HEK293T (cell line): ENCODE measurements around the gene PANX2.

ENCODE experiments used
- CTCF ChIA-PET: fragments of 350-600 bp; formaldehyde crosslinking; extraction: SDS; loops from one replicate; lab custom pipeline; 2021; ENCODE audit warnings: antibody characterized with exemption, inconsistent platforms; lab: Yijun Ruan, JAX
- POLR2A ChIA-PET: fragments of 350-600 bp; formaldehyde crosslinking; extraction: SDS; loops from one replicate; lab custom pipeline; 2020; ENCODE audit warnings: antibody characterized with exemption, inconsistent platforms; lab: Yijun Ruan, JAX
- DNase-seq: peaks from one replicate; pipeline ENCODE4 v3.0.0; 2012; ENCODE audit warnings: mixed read lengths; ENCODE audit errors: extremely low spot score
- ARNT ChIP-seq: fragments of 450-650 bp; IDR thresholded peaks from 2 replicates; pipeline ENCODE4 v1.6.1; 2017; ENCODE audit warnings: mild to moderate bottlenecking
- BHLHE40 ChIP-seq: fragments of 450-650 bp; IDR thresholded peaks from 2 replicates; pipeline ENCODE4 v1.6.1; 2016; ENCODE audit warnings: mild to moderate bottlenecking, moderate library complexity, borderline replicate concordance
- CTBP1 ChIP-seq: fragments of 450-650 bp; IDR thresholded peaks from 2 replicates; pipeline ENCODE4 v1.6.1; 2016; ENCODE audit warnings: borderline replicate concordance
- ELF4 ChIP-seq: fragments of 450-650 bp; IDR thresholded peaks from 2 replicates; pipeline ENCODE4 v1.6.1; 2017; ENCODE audit warnings: antibody characterized with exemption
- FOXA1 ChIP-seq: fragments of 450-650 bp; IDR thresholded peaks from 2 replicates; pipeline ENCODE4 v1.6.1; 2016; ENCODE audit warnings: mild to moderate bottlenecking
- FOXK2 ChIP-seq: fragments of 450-650 bp; IDR thresholded peaks from 2 replicates; pipeline ENCODE4 v1.6.1; 2016; ENCODE audit warnings: mild to moderate bottlenecking
- FOXM1 ChIP-seq: fragments of 450-650 bp; IDR thresholded peaks from 2 replicates; pipeline ENCODE4 v1.6.1; 2017; ENCODE audit warnings: mild to moderate bottlenecking, borderline replicate concordance
- HDGF ChIP-seq: fragments of 450-650 bp; IDR thresholded peaks from 2 replicates; pipeline ENCODE4 v1.6.1; 2017; ENCODE audit warnings: antibody characterized with exemption, borderline replicate concordance
- L3MBTL2 ChIP-seq: fragments of 450-650 bp; conservative IDR thresholded peaks from 2 replicates; pipeline ENCODE4 v1.6.1; 2016; ENCODE audit warnings: mild to moderate bottlenecking
- LEF1 ChIP-seq: fragments of 450-650 bp; IDR thresholded peaks from 2 replicates; pipeline ENCODE4 v1.6.1; 2017; ENCODE audit warnings: mild to moderate bottlenecking, borderline replicate concordance
- NFRKB ChIP-seq: fragments of 450-650 bp; IDR thresholded peaks from 2 replicates; pipeline ENCODE4 v1.6.1; 2016; ENCODE audit warnings: mild to moderate bottlenecking, moderate library complexity
- PKNOX1 ChIP-seq: fragments of 450-650 bp; IDR thresholded peaks from 2 replicates; pipeline ENCODE4 v1.6.1; 2016
- SP1 ChIP-seq: fragments of 450-650 bp; IDR thresholded peaks from 2 replicates; pipeline ENCODE4 v1.6.1; 2017
- SUZ12 ChIP-seq: fragments of 450-650 bp; IDR thresholded peaks from 2 replicates; pipeline ENCODE4 v1.6.1; 2016; ENCODE audit warnings: mild to moderate bottlenecking
- TARDBP ChIP-seq: fragments of 450-650 bp; IDR thresholded peaks from 2 replicates; pipeline ENCODE4 v1.6.1; 2016
- ZNF384 ChIP-seq: fragments of 450-650 bp; IDR thresholded peaks from 2 replicates; pipeline ENCODE4 v1.6.1; 2016

PANX2 gene

GRCh38 chr22:50186181-50186714 is 15.7 kb downstream of the PANX2 start:
- POLR2A ChIA-PET = interaction anchor here (1.0 kb wide), 1 partner anchor 15 kb away, joined by 3 read pairs; the partner anchor contains the start of gene PANX2
- DNase-seq = no peak
- no peak for TF ChIP-seq HDGF
- TF ChIP-seq FOXA1 = no peak
- no peak for TF ChIP-seq L3MBTL2
- no peak for TF ChIP-seq CTBP1
- TF ChIP-seq SP1 = no peak
- TF ChIP-seq BHLHE40 = no peak
- TF ChIP-seq LEF1 = no peak
- no peak for TF ChIP-seq ZNF384
- no peak for TF ChIP-seq TARDBP
- TF ChIP-seq FOXK2 = no peak
- no peak for TF ChIP-seq SUZ12
- no peak for TF ChIP-seq FOXM1
- no peak for TF ChIP-seq PKNOX1
- no peak for TF ChIP-seq ARNT
- TF ChIP-seq NFRKB = no peak
- no peak for TF ChIP-seq ELF4
- CTCF ChIA-PET = no interaction called here

- ChIA-PET POLR2A (interaction anchor here (0.7 to 1.0 kb wide), 2 partner anchors 15 to 16 kb away, joined by 3 read pairs; partner anchors contain the start of gene PANX2), CTCF (interaction anchor here (0.6 to 0.9 kb wide), 3 partner anchors 37 to 122 kb away, joined by 3 to 9 read pairs (median 4); no protein-coding TSS in a partner anchor)
- DNase-seq = no peak
- TF ChIP-seq SUZ12 (no peak), BHLHE40 (no peak), LEF1 (no peak), SP1 (no peak), TARDBP (no peak), ARNT (no peak)
These were observed 16.4 kb downstream of the PANX2 start for GRCh38 chr22:50186761-50187523.

- TF ChIP-seq ELF4 (no peak), LEF1 (no peak), SP1 (no peak), FOXK2 (no peak), PKNOX1 (no peak), NFRKB (no peak), TARDBP (no peak)
- no peak for DNase-seq
- ChIA-PET POLR2A (no interaction called here), CTCF (interaction anchor here (0.7 kb wide), 1 partner anchor 60 kb away, joined by 4 read pairs; no protein-coding TSS in a partner anchor)
These were observed 17.8 kb downstream of the PANX2 start for GRCh38 chr22:50188356-50188755.

- TF ChIP-seq CTBP1 = no peak
- no peak for TF ChIP-seq BHLHE40
- TF ChIP-seq SP1 = no peak
- TF ChIP-seq NFRKB = no peak
- TF ChIP-seq FOXM1 = no peak
- TF ChIP-seq FOXA1 = no peak
- TF ChIP-seq TARDBP = no peak
- no peak for TF ChIP-seq LEF1
- TF ChIP-seq L3MBTL2 = no peak
- no peak for TF ChIP-seq HDGF
- no peak for TF ChIP-seq PKNOX1
- TF ChIP-seq ARNT = no peak
- TF ChIP-seq FOXK2 = no peak
- TF ChIP-seq ZNF384 = no peak
- TF ChIP-seq ELF4 = no peak
- POLR2A ChIA-PET = interaction anchor here (0.8 to 1.8 kb wide), 2 partner anchors 10 to 19 kb away, joined by 3 to 5 read pairs; no protein-coding TSS in a partner anchor
- DNase-seq = no peak
- CTCF ChIA-PET = interaction anchor here (0.7 to 1.2 kb wide), 2 partner anchors 39 to 65 kb away, joined by 3 to 6 read pairs; no protein-coding TSS in a partner anchor
These were observed 18.8 kb downstream of the PANX2 start for GRCh38 chr22:50189184-50189848.

- CTCF ChIA-PET = interaction anchor here (0.7 to 1.2 kb wide), 2 partner anchors 39 to 65 kb away, joined by 3 to 6 read pairs; no protein-coding TSS in a partner anchor
- POLR2A ChIA-PET = interaction anchor here (0.8 to 1.8 kb wide), 4 partner anchors 10 to 19 kb away, joined by 3 to 5 read pairs (median 3); partner anchors contain the start of gene PANX2
- no peak for DNase-seq
- TF ChIP-seq ELF4 (no peak), ARNT (no peak), ZNF384 (no peak), FOXM1 (no peak), PKNOX1 (no peak), BHLHE40 (no peak), NFRKB (no peak), L3MBTL2 (no peak), HDGF (no peak)
These were observed 19.3 kb downstream of the PANX2 start for GRCh38 chr22:50189849-50190181.
